Mononuclear cell (primary cell): ENCODE data around the gene ELAPOR2. TPM values are rescaled to one million over a fixed set of nuclear protein-coding genes. Genes with fewer than 3 reads are reported as not detected.
"Not testable (repeated sequence)": the region's sequence is repeated elsewhere in the genome, so short reads cannot be mapped to it uniquely, and the experiment has no call there.

Experiments
- H3K27me3 ChIP-seq: 2 replicates; pipeline ENCODE4 v1.6.0; 2011; ENCODE audit warnings: low read length, control low read depth; ENCODE audit not compliant: insufficient read depth
- H3K4me1 ChIP-seq: 2 replicates; pipeline ENCODE4 v1.5.1; 2011; ENCODE audit warnings: mild to moderate bottlenecking, low read length, control low read depth; ENCODE audit not compliant: insufficient read depth
- H3K4me3 ChIP-seq: 2 replicates; pipeline ENCODE4 v1.5.1; 2011; ENCODE audit warnings: mild to moderate bottlenecking, low read length, moderate library complexity
- H3K9me3 ChIP-seq: 2 replicates; pipeline ENCODE4 v1.5.1; 2011; ENCODE audit warnings: low read depth, mild to moderate bottlenecking, control low read depth, low read length
- total RNA-seq: library from RNA; depleted of rRNA; stranded (reverse); fragments of >200 nt; gene quantifications from one replicate; pipeline ENCODE4 v1.2.3, GENCODE V29; 2012

The ELAPOR2 gene, protein sequence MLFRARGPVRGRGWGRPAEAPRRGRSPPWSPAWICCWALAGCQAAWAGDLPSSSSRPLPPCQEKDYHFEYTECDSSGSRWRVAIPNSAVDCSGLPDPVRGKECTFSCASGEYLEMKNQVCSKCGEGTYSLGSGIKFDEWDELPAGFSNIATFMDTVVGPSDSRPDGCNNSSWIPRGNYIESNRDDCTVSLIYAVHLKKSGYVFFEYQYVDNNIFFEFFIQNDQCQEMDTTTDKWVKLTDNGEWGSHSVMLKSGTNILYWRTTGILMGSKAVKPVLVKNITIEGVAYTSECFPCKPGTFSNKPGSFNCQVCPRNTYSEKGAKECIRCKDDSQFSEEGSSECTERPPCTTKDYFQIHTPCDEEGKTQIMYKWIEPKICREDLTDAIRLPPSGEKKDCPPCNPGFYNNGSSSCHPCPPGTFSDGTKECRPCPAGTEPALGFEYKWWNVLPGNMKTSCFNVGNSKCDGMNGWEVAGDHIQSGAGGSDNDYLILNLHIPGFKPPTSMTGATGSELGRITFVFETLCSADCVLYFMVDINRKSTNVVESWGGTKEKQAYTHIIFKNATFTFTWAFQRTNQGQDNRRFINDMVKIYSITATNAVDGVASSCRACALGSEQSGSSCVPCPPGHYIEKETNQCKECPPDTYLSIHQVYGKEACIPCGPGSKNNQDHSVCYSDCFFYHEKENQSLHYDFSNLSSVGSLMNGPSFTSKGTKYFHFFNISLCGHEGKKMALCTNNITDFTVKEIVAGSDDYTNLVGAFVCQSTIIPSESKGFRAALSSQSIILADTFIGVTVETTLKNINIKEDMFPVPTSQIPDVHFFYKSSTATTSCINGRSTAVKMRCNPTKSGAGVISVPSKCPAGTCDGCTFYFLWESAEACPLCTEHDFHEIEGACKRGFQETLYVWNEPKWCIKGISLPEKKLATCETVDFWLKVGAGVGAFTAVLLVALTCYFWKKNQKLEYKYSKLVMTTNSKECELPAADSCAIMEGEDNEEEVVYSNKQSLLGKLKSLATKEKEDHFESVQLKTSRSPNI
- total RNA-seq: 6.7 TPM

- peaks cover 21% of the 10 kb centered on the region for H3K27me3 ChIP-seq
Observed at GRCh38 chr7:87059525-87060287, at the start of gene ELAPOR2. Gene ELAPOR2, minus strand, starts transcription at chr7:87059654. Its CDS starts 141 bp downstream, at chr7:87059513.

GRCh38 chr7:87107949-87108776 lies 48.7 kb upstream of the ELAPOR2 start:
- H3K4me3 ChIP-seq: no peak overlapping the region
- no peaks in the 10 kb centered on the region for H3K27me3 ChIP-seq
- no peaks in the 10 kb centered on the region for H3K4me1 ChIP-seq
- no peaks in the 10 kb centered on the region for H3K9me3 ChIP-seq

More at GRCh38 chr7:87059525-87060287, at the start of gene ELAPOR2:
- no peaks in the 10 kb centered on the region for H3K9me3 ChIP-seq
- H3K4me3 ChIP-seq: peak within 1 kb of the TSS; percentile 39
- peaks cover 7% of the 10 kb centered on the region for H3K4me1 ChIP-seq

GRCh38 chr7:87106974-87107612 lies 47.6 kb upstream of the ELAPOR2 start:
- Histone ChIP-seq H3K4me1 (no peaks in the 10 kb centered on the region), H3K9me3 (no peaks in the 10 kb centered on the region), H3K4me3 (no peak overlapping the region), H3K27me3 (no peaks in the 10 kb centered on the region)

GRCh38 chr7:87105401-87105800 lies 45.9 kb upstream of the ELAPOR2 start:
- Histone ChIP-seq H3K9me3 (no peaks in the 10 kb centered on the region), H3K4me1 (no peaks in the 10 kb centered on the region), H3K27me3 (no peaks in the 10 kb centered on the region), H3K4me3 (no peak overlapping the region)

DNA sequence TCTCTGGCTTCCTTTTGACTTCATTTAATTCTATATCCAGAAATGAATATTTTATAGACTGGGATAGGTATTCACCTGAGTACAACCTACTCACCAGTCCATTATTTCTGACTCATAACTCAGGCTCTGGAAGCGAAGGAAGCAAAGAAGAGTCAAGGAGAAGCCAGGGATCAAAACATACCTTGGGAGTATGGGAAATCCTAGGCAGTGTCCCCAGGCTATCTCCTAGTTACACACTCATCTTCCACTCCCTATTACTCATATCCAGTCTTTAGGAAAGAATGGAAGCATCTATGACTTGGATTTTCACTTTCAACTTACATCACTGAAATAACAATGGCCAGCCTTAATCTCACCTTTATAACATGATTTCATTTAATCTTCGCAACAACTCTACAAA lies 40.9 kb upstream of the ELAPOR2 start:
- H3K9me3 ChIP-seq: no peaks in the 10 kb centered on the region
- no peaks in the 10 kb centered on the region for H3K4me1 ChIP-seq
- no peaks in the 10 kb centered on the region for H3K27me3 ChIP-seq
- H3K4me3 ChIP-seq: no peak overlapping the region

- H3K9me3 ChIP-seq, H3K27me3 ChIP-seq, H3K4me3 ChIP-seq, H3K4me1 ChIP-seq: not testable (repeated sequence)
Observed at GRCh38 chr7:87097375-87097774, 37.9 kb upstream of the ELAPOR2 start.

DNA sequence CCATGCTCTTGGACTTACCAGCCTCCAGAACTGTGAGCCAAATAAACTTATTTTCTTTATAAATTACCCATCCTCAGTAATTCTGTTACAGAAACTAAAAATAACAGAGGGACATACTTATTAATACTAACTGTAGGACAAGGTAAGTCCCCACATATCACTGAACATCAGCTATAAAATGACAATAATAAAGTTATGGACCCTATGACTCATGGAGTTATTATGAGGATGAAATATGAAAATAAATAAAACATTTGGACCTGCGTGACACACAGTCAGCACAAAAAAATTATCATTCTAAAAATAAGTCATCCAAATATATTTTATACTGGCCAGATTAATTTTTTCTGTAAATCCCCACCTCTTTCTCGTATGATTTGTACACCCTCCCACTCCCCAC lies 34.9 kb upstream of the ELAPOR2 start:
- H3K27me3 ChIP-seq: peaks cover 3% of the 10 kb centered on the region
- H3K4me1 ChIP-seq: no peaks in the 10 kb centered on the region
- no peaks in the 10 kb centered on the region for H3K9me3 ChIP-seq
- H3K4me3 ChIP-seq: no peak overlapping the region

DNA sequence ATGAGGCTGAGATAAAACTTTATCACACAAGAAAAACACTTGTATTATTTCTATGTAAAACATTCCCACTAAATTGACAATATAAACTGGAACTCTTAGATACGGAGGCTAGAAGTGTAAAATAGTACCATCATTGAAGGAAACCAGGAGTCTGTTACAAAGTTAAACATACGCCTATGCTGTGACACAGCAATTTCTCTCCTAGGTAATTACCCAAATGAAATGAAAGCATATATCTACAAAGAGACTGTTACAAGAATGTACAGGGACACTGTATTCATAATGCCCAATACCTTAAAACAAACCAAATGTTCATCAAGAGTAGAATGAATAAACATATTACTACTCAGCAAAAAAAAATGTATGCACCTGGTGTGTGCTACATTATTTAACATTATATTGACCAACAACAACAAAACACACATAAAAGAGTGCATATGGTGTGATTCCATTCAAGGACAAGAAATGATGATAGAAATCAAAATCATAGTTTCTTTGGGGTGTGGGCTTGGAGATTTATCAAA lies 33.2 kb upstream of the ELAPOR2 start:
- Histone ChIP-seq H3K4me1 (no peaks in the 10 kb centered on the region), H3K9me3 (no peaks in the 10 kb centered on the region), H3K4me3 (no peak overlapping the region), H3K27me3 (peaks cover 3% of the 10 kb centered on the region)

DNA sequence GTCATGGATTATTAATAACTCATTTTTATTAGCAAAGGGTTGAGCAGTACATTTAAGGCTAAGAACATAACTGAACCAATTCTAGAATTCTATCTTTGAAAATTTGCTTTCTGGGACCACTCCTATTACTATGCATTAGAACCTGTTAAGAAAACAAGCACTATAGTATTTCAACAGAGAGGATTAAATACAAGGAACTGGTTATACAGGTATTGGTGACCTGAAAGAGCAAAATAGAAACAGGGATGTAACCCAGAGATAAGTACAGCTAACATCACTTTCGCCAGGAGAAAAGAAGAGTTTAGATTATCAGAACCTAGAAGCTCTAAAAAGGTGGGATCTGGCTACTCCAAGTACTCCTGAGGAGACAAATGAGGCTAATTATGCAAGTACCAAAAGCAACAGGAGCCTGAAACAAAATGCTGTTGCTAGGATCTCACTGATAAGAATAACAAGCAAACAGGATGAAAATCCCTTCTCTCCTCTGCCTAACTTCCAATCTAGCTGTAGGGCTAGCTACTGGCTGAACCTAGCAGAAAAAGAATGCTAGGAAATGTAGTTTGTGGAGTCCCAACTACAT lies 32.1 kb upstream of the ELAPOR2 start:
- H3K27me3 ChIP-seq: peaks cover 3% of the 10 kb centered on the region
- H3K9me3 ChIP-seq: no peaks in the 10 kb centered on the region
- no peak overlapping the region for H3K4me3 ChIP-seq
- no peaks in the 10 kb centered on the region for H3K4me1 ChIP-seq

- H3K9me3 ChIP-seq: no peaks in the 10 kb centered on the region
- H3K4me3 ChIP-seq: no peak overlapping the region
- no peaks in the 10 kb centered on the region for H3K4me1 ChIP-seq
- no peaks in the 10 kb centered on the region for H3K27me3 ChIP-seq
Observed at GRCh38 chr7:87083865-87084519, 24.5 kb upstream of the ELAPOR2 start.

DNA sequence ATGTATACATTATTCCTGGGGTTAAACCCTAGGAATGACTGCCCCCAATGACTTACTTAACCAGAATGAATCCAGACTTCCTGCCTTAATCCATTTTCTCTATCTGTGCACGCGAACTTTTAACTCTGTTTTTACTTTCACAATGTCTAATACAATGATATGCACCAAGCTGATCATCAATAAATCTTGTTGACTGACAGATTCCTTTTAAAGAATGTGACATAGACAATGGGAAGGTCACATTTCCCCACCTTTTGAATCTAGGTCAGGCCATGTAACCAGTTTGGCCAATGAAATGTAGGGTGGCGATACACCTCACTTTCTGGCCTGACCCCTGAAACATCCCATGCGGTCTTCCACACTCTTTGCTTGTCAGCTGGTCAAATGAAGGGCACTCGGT lies 23.2 kb upstream of the ELAPOR2 start:
- no peaks in the 10 kb centered on the region for H3K27me3 ChIP-seq
- no peaks in the 10 kb centered on the region for H3K9me3 ChIP-seq
- H3K4me1 ChIP-seq: no peaks in the 10 kb centered on the region
- H3K4me3 ChIP-seq: no peak overlapping the region

DNA sequence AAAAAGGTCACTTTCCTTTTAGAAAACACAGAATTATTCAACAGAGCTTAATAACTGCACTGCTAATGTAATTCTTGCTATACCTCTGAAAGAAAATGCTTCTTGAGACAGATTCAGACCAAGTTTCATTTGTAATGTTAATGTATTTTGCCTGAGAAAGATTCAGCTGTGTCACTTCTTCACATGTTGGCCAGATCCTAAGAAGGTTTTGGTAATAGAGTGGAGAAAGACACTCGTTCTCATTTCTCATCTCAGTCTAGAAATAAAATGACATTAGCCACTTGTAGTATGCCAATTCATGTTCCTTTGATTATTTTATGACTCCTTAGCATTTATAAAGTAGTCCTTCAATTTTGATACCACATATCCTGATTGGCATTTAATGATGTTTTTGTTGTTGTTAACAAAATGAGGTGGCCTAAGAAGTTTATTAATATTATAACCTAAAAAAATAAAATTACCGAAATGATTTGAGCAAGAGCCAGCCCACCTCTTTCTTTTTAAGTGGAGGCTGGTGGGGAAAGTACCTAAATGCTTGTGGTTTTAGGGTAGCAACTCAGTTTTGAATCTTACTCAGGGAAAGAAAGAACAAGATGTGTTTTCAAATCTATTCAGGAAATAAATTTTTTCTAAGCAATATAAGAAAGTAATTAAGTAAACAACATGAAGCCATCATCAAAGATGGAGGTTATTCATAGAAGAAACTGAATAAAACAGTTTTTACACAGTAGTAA lies 16.4 kb upstream of the ELAPOR2 start:
- Histone ChIP-seq H3K9me3 (no peaks in the 10 kb centered on the region), H3K4me3 (no peak overlapping the region), H3K4me1 (no peaks in the 10 kb centered on the region), H3K27me3 (no peaks in the 10 kb centered on the region)
